Astrocyte of the cerebellum (primary cell): Measurements from ENCODE around the gene EPS8.
"Not testable (repeated sequence)": the region's sequence is repeated elsewhere in the genome, so short reads cannot be mapped to it uniquely, and the experiment has no call there.

Experiments
- DNase-seq: peaks from one replicate; pipeline ENCODE4 v3.0.0-alpha.2; 2011; ENCODE audit warnings: low read depth
- H3K4me3 ChIP-seq: 2 replicates; pipeline ENCODE4 v1.5.1; 2011; ENCODE audit warnings: mild to moderate bottlenecking, low read depth, low read length, moderate library complexity
- CTCF ChIP-seq: IDR thresholded peaks from 2 replicates; pipeline ENCODE4 v1.5.1; 2012; ENCODE audit warnings: low read length, low read depth, moderate library complexity, mild to moderate bottlenecking; ENCODE audit errors: missing control alignments
- in situ Hi-C: cut with HindIII; loops from 2 replicates; pipeline ENCODE4 v1.10.0; 2017; ENCODE audit warnings: low sequenced_read_pairs

The EPS8 gene

GRCh38 chr12:15752785-15753184 is 36.4 kb downstream of the EPS8 start:
- no peak for TF ChIP-seq CTCF
- in situ Hi-C loops, result no loop called here
- DNase-seq, result no peak
- no peak overlapping the region for H3K4me3 ChIP-seq

GRCh38 chr12:15751741-15752140 is 37.4 kb downstream of the EPS8 start:
- H3K4me3 ChIP-seq, result no peak overlapping the region
- DNase-seq, result no peak
- in situ Hi-C loops, result no loop called here
- TF ChIP-seq CTCF, result no peak

GRCh38 chr12:15749937-15750336 is 39.3 kb downstream of the EPS8 start:
- no peak for DNase-seq
- in situ Hi-C loops, result no loop called here
- no peak overlapping the region for H3K4me3 ChIP-seq
- no peak for TF ChIP-seq CTCF

- H3K4me3 ChIP-seq, DNase-seq, in situ Hi-C loops: not testable (repeated sequence)
These were observed 47.3 kb downstream of the EPS8 start for GRCh38 chr12:15741870-15742269.

GRCh38 chr12:15741082-15741481 is 48.1 kb downstream of the EPS8 start:
- no peak for TF ChIP-seq CTCF
- no peak for DNase-seq
- in situ Hi-C loops, result no loop called here
- H3K4me3 ChIP-seq, result no peak overlapping the region

- in situ Hi-C loops, DNase-seq, H3K4me3 ChIP-seq: not testable (repeated sequence)
These were observed 48.8 kb downstream of the EPS8 start for GRCh38 chr12:15740389-15740788.

GRCh38 chr12:15738438-15739015 is 50.7 kb downstream of the EPS8 start:
- in situ Hi-C loops, result no loop called here
- DNase-seq, result no peak
- TF ChIP-seq CTCF, result no peak
- no peak overlapping the region for H3K4me3 ChIP-seq
